ENCODE measurements around the gene IPO7. TPM values are rescaled to one million over a fixed set of nuclear protein-coding genes. Genes with fewer than 3 reads are reported as not detected.

Gene IPO7
- total and polyA plus RNA-seq, 10 of the 15 experiments (the other 5 are each of a cell fraction or from before 2014, with no cell fraction given), result 5.0 to 51.4 (median 30.6) TPM

DNA sequence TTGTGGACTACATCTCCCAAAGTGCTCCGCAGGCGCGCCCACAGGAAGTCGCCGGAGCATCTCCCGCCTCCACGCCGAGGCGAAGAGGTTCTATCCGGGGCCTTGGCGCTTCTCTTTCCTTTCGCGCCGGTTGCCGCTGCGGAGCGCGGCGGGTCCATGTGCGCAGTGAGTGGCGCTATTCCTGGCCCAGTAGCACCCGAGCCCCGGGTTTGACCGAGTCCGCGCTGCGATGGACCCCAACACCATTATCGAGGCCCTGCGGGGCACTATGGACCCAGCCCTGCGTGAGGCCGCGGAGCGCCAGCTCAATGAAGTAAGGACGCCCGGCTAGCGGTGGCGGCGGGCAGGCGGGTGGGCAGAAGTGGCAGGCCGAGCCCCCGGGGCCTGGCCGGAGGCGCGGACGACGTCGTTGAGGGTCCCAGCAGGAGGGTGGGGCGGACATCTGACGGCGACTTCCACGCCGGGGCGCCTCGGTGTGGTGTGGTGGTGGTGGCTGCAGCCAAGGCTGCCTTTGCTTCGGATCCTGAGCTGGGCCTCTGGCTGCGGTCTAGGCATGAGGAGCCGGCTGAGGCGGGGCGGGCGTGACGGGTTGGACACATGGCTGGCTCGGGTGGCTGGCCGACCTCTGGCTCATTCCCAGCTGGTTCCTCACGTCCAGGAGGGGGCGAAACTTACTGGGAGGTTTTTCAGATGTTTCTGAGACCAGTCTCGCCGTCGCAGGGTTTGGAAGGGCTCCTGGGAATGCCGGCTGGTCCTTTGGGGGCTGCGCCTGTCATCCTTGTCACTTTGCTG, at the start of gene IPO7 (continued):
- TF ChIP-seq, protein P1, sequence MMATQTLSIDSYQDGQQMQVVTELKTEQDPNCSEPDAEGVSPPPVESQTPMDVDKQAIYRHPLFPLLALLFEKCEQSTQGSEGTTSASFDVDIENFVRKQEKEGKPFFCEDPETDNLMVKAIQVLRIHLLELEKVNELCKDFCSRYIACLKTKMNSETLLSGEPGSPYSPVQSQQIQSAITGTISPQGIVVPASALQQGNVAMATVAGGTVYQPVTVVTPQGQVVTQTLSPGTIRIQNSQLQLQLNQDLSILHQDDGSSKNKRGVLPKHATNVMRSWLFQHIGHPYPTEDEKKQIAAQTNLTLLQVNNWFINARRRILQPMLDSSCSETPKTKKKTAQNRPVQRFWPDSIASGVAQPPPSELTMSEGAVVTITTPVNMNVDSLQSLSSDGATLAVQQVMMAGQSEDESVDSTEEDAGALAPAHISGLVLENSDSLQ (IDR thresholded peaks at IDR 0.05), result 0 out of 2 replicates have a peak, but pooled peaks have one; percentile 15
- TF ChIP-seq, protein P2, sequence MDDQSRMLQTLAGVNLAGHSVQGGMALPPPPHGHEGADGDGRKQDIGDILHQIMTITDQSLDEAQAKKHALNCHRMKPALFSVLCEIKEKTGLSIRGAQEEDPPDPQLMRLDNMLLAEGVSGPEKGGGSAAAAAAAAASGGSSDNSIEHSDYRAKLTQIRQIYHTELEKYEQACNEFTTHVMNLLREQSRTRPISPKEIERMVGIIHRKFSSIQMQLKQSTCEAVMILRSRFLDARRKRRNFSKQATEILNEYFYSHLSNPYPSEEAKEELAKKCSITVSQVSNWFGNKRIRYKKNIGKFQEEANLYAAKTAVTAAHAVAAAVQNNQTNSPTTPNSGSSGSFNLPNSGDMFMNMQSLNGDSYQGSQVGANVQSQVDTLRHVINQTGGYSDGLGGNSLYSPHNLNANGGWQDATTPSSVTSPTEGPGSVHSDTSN (IDR thresholded peaks at IDR 0.05; ENCODE audit: insufficient replicate concordance, low read depth, low read length), result peak; percentile 2
- peak; percentile 15; the same call in 1 of the 2 replicates for TF ChIP-seq ZBED1 (IDR thresholded peaks at IDR 0.05; ENCODE audit: borderline replicate concordance)
- no peak for TF ChIP-seq ZNF274 (IDR thresholded peaks at IDR 0.05; ENCODE audit: insufficient read depth, insufficient read length)
- TF ChIP-seq, protein P3, sequence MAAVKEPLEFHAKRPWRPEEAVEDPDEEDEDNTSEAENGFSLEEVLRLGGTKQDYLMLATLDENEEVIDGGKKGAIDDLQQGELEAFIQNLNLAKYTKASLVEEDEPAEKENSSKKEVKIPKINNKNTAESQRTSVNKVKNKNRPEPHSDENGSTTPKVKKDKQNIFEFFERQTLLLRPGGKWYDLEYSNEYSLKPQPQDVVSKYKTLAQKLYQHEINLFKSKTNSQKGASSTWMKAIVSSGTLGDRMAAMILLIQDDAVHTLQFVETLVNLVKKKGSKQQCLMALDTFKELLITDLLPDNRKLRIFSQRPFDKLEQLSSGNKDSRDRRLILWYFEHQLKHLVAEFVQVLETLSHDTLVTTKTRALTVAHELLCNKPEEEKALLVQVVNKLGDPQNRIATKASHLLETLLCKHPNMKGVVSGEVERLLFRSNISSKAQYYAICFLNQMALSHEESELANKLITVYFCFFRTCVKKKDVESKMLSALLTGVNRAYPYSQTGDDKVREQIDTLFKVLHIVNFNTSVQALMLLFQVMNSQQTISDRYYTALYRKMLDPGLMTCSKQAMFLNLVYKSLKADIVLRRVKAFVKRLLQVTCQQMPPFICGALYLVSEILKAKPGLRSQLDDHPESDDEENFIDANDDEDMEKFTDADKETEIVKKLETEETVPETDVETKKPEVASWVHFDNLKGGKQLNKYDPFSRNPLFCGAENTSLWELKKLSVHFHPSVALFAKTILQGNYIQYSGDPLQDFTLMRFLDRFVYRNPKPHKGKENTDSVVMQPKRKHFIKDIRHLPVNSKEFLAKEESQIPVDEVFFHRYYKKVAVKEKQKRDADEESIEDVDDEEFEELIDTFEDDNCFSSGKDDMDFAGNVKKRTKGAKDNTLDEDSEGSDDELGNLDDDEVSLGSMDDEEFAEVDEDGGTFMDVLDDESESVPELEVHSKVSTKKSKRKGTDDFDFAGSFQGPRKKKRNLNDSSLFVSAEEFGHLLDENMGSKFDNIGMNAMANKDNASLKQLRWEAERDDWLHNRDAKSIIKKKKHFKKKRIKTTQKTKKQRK (IDR thresholded peaks at IDR 0.05; ENCODE audit: low read depth, low read length), result no peak
- peak in 1 of 2 experiments; percentile 58; a peak in 1 of 4 replicates for TF ChIP-seq SRF (IDR thresholded peaks at IDR 0.05; ENCODE audit: low read depth in 2 of 2, low read length in 2 of 2)
- TF ChIP-seq PAX5 (IDR thresholded peaks at IDR 0.05; ENCODE audit: borderline replicate concordance, low read depth, low read length), result peak; percentile 49; the same call in 1 of the 2 replicates
- peak; percentile 76 for TF ChIP-seq YY1 (IDR thresholded peaks at IDR 0.05; ENCODE audit: low read depth, low read length)
- peak; percentile 88 for TF ChIP-seq MYC (IDR thresholded peaks at IDR 0.05; ENCODE audit: insufficient read depth, insufficient read length, insufficient replicate concordance, low read length, severe bottlenecking)
- TF ChIP-seq, protein P4, sequence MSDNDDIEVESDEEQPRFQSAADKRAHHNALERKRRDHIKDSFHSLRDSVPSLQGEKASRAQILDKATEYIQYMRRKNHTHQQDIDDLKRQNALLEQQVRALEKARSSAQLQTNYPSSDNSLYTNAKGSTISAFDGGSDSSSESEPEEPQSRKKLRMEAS (IDR thresholded peaks at IDR 0.05; ENCODE audit: low read depth, low read length), result peak; percentile 88
- TF ChIP-seq EZH2 (IDR thresholded peaks at IDR 0.05; ENCODE audit: borderline replicate concordance, control insufficient read depth, low read depth, low read length), result no peak
- peak; percentile 83 for TF ChIP-seq CREB1 (IDR thresholded peaks at IDR 0.05; ENCODE audit: low read depth)
- TF ChIP-seq NFYA (IDR thresholded peaks at IDR 0.05; ENCODE audit: borderline replicate concordance, low read depth, low read length), result no peak
- TF ChIP-seq, protein P5, sequence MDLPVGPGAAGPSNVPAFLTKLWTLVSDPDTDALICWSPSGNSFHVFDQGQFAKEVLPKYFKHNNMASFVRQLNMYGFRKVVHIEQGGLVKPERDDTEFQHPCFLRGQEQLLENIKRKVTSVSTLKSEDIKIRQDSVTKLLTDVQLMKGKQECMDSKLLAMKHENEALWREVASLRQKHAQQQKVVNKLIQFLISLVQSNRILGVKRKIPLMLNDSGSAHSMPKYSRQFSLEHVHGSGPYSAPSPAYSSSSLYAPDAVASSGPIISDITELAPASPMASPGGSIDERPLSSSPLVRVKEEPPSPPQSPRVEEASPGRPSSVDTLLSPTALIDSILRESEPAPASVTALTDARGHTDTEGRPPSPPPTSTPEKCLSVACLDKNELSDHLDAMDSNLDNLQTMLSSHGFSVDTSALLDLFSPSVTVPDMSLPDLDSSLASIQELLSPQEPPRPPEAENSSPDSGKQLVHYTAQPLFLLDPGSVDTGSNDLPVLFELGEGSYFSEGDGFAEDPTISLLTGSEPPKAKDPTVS (IDR thresholded peaks at IDR 0.05; ENCODE audit: low read depth, low read length), result 0 out of 2 replicates have a peak, but pooled peaks have one; percentile 23
- TF ChIP-seq EED (IDR thresholded peaks at IDR 0.05; ENCODE audit: low read depth), result peak; percentile 27
- peak; percentile 70; the same call in 1 of the 2 replicates for TF ChIP-seq CBX5 (IDR thresholded peaks at IDR 0.05; ENCODE audit: low read depth)
- TF ChIP-seq NBN (IDR thresholded peaks at IDR 0.05), result 0 out of 2 replicates have a peak, but pooled peaks have one; percentile 23
- no peak for TF ChIP-seq MEF2B (IDR thresholded peaks at IDR 0.05; ENCODE audit: partially characterized antibody, poor library complexity, severe bottlenecking)
- no peak for TF ChIP-seq FOS (IDR thresholded peaks at IDR 0.05; ENCODE audit: borderline replicate concordance, extremely low read depth, insufficient read length)
- TF ChIP-seq SP1 (IDR thresholded peaks at IDR 0.05; ENCODE audit: low read depth, low read length), result no peak
- no peak for TF ChIP-seq ZNF384 (IDR thresholded peaks at IDR 0.05; ENCODE audit: borderline replicate concordance, low read depth, low read length)
- peak; percentile 68 for TF ChIP-seq SIN3A (IDR thresholded peaks at IDR 0.05; ENCODE audit: low read depth, low read length)

Data from GM12878 (cell line).